ENCODE data around the gene FBXL4. TPM values are rescaled to one million over a fixed set of nuclear protein-coding genes. Genes with fewer than 3 reads are reported as not detected.

FBXL4 gene
- polyA plus RNA-seq, 1 of the 3 experiments (the other 2 are of a cell fraction): 8.1 TPM

GRCh38 chr6:98986071-98986615 lies 38.4 kb upstream of the FBXL4 start (continued):
- no peak for TF ChIP-seq TAF1 (IDR thresholded peaks at IDR 0.05; ENCODE audit: borderline replicate concordance, low read depth, low read length)
- TF ChIP-seq SMC3 (IDR thresholded peaks at IDR 0.05; ENCODE audit: low read depth, low read length): no peak
- no peak for TF ChIP-seq FOXM1 (IDR thresholded peaks at IDR 0.05; ENCODE audit: low read depth)

GRCh38 chr6:98985391-98985790 lies 37.6 kb upstream of the FBXL4 start:
- TF ChIP-seq SIN3A (IDR thresholded peaks at IDR 0.05; ENCODE audit: borderline replicate concordance, low read depth, low read length) (no peak), FOXJ3 (CRISPR knock-in tag; IDR thresholded peaks at IDR 0.05) (no peak), SMC3 (IDR thresholded peaks at IDR 0.05; ENCODE audit: low read depth, low read length) (no peak), NRF1 (IDR thresholded peaks at IDR 0.05; ENCODE audit: low read depth, low read length) (no peak), TEAD4 (IDR thresholded peaks at IDR 0.05; ENCODE audit: borderline replicate concordance, insufficient read depth) (no peak), NFIC (IDR thresholded peaks at IDR 0.05; ENCODE audit: borderline replicate concordance) (no peak), EZH2phosphoT487 (IDR thresholded peaks at IDR 0.05; ENCODE audit: borderline replicate concordance, low read depth) (no peak), MEF2A (IDR thresholded peaks at IDR 0.05; ENCODE audit: borderline replicate concordance, low read depth) (no peak), PBX3 (IDR thresholded peaks at IDR 0.05) (no peak), CHD2 (IDR thresholded peaks at IDR 0.05; ENCODE audit: low read length, partially characterized antibody) (no peak), MAX (IDR thresholded peaks at IDR 0.05; ENCODE audit: low read depth) (no peak), USF2 (IDR thresholded peaks at IDR 0.05; ENCODE audit: borderline replicate concordance, low read depth, low read length) (no peak)
- CTCF ChIA-PET: interaction anchor here (0.5 to 1.9 kb wide), 4 partner anchors 11 to 167 kb away, joined by 3 to 4 read pairs (median 3); no protein-coding TSS in a partner anchor

More at GRCh38 chr6:98985391-98985790, 37.6 kb upstream of the FBXL4 start:
- H3K36me3 ChIP-seq (replicated peaks in 1 of 2; ENCODE audit: control insufficient read depth in 1 of 2, insufficient read depth in 2 of 2, low read length in 1 of 2): no peaks in the 10 kb centered on the region
- no peaks in the 10 kb centered on the region for H3K27me3 ChIP-seq (ENCODE audit: insufficient read depth)
- DNase-seq: no peak
- POLR2A ChIA-PET: no interaction called here
- WGBS (ENCODE audit: low lambda C conversion rate): 35% methylated on average over 1 of the region's 1 CpG
- H3K9ac ChIP-seq: no peak overlapping the region
- H3F3A ChIP-seq (replicated peaks; ENCODE audit: insufficient read depth): no peaks in the 10 kb centered on the region
- H2AFZ ChIP-seq (ENCODE audit: low read depth): no peak overlapping the region
- H3K79me2 ChIP-seq (ENCODE audit: insufficient read depth): no peaks in the 10 kb centered on the region
- no peaks in the 10 kb centered on the region for H3K9me3 ChIP-seq
- no peak overlapping the region for H3K27ac ChIP-seq (ENCODE audit: low read depth in 2 of 2, low read length in 1 of 2)
- no peak overlapping the region for H3K4me3 ChIP-seq (ENCODE audit: low read depth in 2 of 2, low read length in 1 of 2)
- no peaks in the 10 kb centered on the region for H4K20me1 ChIP-seq (ENCODE audit: insufficient read depth)
- H3K4me2 ChIP-seq: no peak overlapping the region
- H3K4me1 ChIP-seq (ENCODE audit: control insufficient read depth in 1 of 2, insufficient read depth in 2 of 2, low read depth in 1 of 2, low read length in 1 of 2): no peaks in the 10 kb centered on the region
- H3K9me2 ChIP-seq: no peaks in the 10 kb centered on the region
